DOHH2 (cell line): Measurements from ENCODE around the gene ELAVL4.

Experiments
- EZH2phosphoT487 ChIP-seq: fragments of 200-600 bp; sonication (generic); IDR thresholded peaks from 2 replicates; pipeline ENCODE4 v1.6.1; 2017; ENCODE audit warnings: borderline replicate concordance, mild to moderate bottlenecking, antibody characterized with exemption, low read length, moderate library complexity, mixed read lengths
- TF ChIP-seq, protein P1 (sequence below): fragments of 200-600 bp; sonication (generic); IDR thresholded peaks from one replicate; pipeline ENCODE4 v1.5.1; 2014; ENCODE audit warnings: antibody characterized with exemption, mild to moderate bottlenecking, low read depth, low read length; ENCODE audit not compliant: poor library complexity, severe bottlenecking

DNA sequence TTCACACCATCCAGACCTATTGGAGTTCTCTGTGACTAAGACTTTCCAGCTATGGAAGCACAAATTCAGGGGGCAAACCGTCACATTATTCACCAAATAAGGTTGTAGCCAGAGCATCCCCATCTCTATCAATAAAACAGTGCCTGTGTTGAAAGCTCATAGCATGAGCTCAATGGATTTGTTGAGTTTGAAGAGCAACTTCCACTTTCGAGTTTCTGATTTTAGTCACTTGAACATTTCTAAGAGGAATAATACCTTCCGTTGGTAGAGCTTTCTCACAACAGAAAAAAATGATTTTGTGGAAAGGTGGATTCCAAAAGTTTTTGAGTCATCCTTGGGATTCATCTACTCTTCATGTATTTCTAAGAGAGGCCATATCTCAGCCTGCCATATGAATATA lies 13.0 kb upstream of the ELAVL4 start:
- TF ChIP-seq, protein P1, sequence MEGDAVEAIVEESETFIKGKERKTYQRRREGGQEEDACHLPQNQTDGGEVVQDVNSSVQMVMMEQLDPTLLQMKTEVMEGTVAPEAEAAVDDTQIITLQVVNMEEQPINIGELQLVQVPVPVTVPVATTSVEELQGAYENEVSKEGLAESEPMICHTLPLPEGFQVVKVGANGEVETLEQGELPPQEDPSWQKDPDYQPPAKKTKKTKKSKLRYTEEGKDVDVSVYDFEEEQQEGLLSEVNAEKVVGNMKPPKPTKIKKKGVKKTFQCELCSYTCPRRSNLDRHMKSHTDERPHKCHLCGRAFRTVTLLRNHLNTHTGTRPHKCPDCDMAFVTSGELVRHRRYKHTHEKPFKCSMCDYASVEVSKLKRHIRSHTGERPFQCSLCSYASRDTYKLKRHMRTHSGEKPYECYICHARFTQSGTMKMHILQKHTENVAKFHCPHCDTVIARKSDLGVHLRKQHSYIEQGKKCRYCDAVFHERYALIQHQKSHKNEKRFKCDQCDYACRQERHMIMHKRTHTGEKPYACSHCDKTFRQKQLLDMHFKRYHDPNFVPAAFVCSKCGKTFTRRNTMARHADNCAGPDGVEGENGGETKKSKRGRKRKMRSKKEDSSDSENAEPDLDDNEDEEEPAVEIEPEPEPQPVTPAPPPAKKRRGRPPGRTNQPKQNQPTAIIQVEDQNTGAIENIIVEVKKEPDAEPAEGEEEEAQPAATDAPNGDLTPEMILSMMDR, result no peak
- no peak for TF ChIP-seq EZH2phosphoT487
